Nephron progenitor cell (in vitro differentiated cells): ENCODE data around the gene ZNF467.

Experiments
- DNase-seq: peaks from one replicate; pipeline ENCODE4 v3.0.0; 2021
- H3K27ac Mint-ChIP-seq: 2 replicates; pipeline ENCODE4 v1.8.0; 2021; ENCODE audit warnings: mild to moderate bottlenecking, moderate library complexity, mixed read lengths
- H3K27me3 Mint-ChIP-seq: 2 replicates; pipeline ENCODE4 v1.8.0; 2021; ENCODE audit warnings: mild to moderate bottlenecking, low read depth, mixed read lengths; ENCODE audit not compliant: poor library complexity
- H3K36me3 Mint-ChIP-seq: 2 replicates; pipeline ENCODE4 v1.8.0; 2021; ENCODE audit warnings: low read depth, mixed read lengths
- H3K4me1 Mint-ChIP-seq: 2 replicates; pipeline ENCODE4 v1.8.0; 2021; ENCODE audit warnings: mixed read lengths
- H3K4me3 Mint-ChIP-seq: 2 replicates; pipeline ENCODE4 v1.8.0; 2021; ENCODE audit warnings: mild to moderate bottlenecking, moderate library complexity, mixed read lengths
- H3K9me3 Mint-ChIP-seq: 2 replicates; pipeline ENCODE4 v1.8.0; 2021; ENCODE audit warnings: mild to moderate bottlenecking, moderate library complexity, mixed read lengths
- TF ChIP-seq, protein P1 (sequence below): fragments of 200-600 bp; sonication (generic); IDR thresholded peaks from 2 replicates; pipeline ENCODE4 v1.5.0; 2021; ENCODE audit warnings: antibody characterized with exemption

Gene ZNF467

GRCh38 chr7:149771720-149772240 lies 1.6 kb downstream of the ZNF467 start:
- peaks cover 50% of the 10 kb centered on the region for H3K4me1 Mint-ChIP-seq
- H3K36me3 Mint-ChIP-seq, result peaks cover 37% of the 10 kb centered on the region
- H3K9me3 Mint-ChIP-seq, result peaks cover 9% of the 10 kb centered on the region
- H3K27ac Mint-ChIP-seq, result peak overlapping the region; percentile 61
- H3K27me3 Mint-ChIP-seq, result peaks cover 50% of the 10 kb centered on the region
- H3K4me3 Mint-ChIP-seq, result peak overlapping the region; percentile 80
- peak; percentile 95 for DNase-seq
- TF ChIP-seq, protein P1, sequence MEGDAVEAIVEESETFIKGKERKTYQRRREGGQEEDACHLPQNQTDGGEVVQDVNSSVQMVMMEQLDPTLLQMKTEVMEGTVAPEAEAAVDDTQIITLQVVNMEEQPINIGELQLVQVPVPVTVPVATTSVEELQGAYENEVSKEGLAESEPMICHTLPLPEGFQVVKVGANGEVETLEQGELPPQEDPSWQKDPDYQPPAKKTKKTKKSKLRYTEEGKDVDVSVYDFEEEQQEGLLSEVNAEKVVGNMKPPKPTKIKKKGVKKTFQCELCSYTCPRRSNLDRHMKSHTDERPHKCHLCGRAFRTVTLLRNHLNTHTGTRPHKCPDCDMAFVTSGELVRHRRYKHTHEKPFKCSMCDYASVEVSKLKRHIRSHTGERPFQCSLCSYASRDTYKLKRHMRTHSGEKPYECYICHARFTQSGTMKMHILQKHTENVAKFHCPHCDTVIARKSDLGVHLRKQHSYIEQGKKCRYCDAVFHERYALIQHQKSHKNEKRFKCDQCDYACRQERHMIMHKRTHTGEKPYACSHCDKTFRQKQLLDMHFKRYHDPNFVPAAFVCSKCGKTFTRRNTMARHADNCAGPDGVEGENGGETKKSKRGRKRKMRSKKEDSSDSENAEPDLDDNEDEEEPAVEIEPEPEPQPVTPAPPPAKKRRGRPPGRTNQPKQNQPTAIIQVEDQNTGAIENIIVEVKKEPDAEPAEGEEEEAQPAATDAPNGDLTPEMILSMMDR, result no peak

- Mint-ChIP-seq H3K27ac (no peak overlapping the region), H3K36me3 (peaks cover 45% of the 10 kb centered on the region), H3K27me3 (peaks cover 54% of the 10 kb centered on the region), H3K9me3 (peaks cover 9% of the 10 kb centered on the region), H3K4me3 (peak overlapping the region; percentile 68), H3K4me1 (peaks cover 51% of the 10 kb centered on the region)
- TF ChIP-seq, protein P1, result no peak
- DNase-seq, result no peak
These were observed 2.4 kb downstream of the ZNF467 start for GRCh38 chr7:149770728-149771636.

DNA sequence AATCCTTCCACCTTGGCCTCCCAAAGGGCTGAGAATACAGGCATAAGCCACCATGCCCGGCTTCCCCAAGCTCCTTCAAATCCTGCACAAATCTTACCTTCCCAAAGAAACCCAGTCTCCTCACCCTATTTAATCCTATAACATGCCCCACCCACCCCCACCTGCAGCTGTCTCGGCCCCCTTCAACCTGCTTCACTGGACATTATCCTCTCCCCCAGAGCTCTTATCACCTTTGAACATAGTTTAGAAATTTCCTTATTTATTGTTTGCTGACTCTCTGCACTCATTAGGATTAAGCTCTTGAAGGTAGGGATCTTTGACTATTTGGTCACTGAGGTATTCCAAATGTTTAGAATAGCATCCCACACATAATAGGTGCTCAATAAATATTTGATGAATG lies 3.5 kb downstream of the ZNF467 start:
- H3K27ac Mint-ChIP-seq, result no peak overlapping the region
- peaks cover 60% of the 10 kb centered on the region for H3K27me3 Mint-ChIP-seq
- TF ChIP-seq, protein P1, result no peak
- DNase-seq, result no peak
- no peak overlapping the region for H3K4me3 Mint-ChIP-seq
- H3K9me3 Mint-ChIP-seq, result peaks cover 9% of the 10 kb centered on the region
- H3K4me1 Mint-ChIP-seq, result peaks cover 49% of the 10 kb centered on the region
- peaks cover 45% of the 10 kb centered on the region for H3K36me3 Mint-ChIP-seq

GRCh38 chr7:149768931-149769330 lies 4.5 kb downstream of the ZNF467 start:
- peaks cover 45% of the 10 kb centered on the region for H3K36me3 Mint-ChIP-seq
- TF ChIP-seq, protein P1, result no peak
- no peak overlapping the region for H3K4me3 Mint-ChIP-seq
- H3K27me3 Mint-ChIP-seq, result peaks cover 68% of the 10 kb centered on the region
- peaks cover 9% of the 10 kb centered on the region for H3K9me3 Mint-ChIP-seq
- no peak overlapping the region for H3K27ac Mint-ChIP-seq
- peaks cover 45% of the 10 kb centered on the region for H3K4me1 Mint-ChIP-seq
- no peak for DNase-seq

DNA sequence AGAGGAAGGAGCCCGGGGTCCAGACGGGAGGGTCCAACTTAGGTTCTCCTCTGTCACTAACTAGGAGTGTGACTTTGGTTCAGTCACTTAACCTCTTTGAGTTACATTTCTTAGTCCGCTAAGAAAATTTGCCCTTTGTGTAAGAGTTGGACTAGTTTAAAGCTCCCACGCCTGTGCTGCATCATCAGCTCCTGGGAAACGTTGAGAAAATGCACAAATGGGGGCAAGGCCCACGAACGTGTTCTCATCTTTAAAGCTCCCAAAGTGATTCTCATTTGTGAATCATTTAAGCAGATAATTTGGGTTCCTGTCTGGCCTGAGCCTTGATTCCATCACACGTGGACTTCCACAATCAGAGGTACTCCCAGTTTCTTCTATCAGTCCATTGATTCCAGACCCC lies 6.3 kb downstream of the ZNF467 start:
- peaks cover 9% of the 10 kb centered on the region for H3K9me3 Mint-ChIP-seq
- no peak overlapping the region for H3K27ac Mint-ChIP-seq
- DNase-seq, result no peak
- H3K36me3 Mint-ChIP-seq, result peaks cover 45% of the 10 kb centered on the region
- TF ChIP-seq, protein P1, result no peak
- H3K4me3 Mint-ChIP-seq, result no peak overlapping the region
- peaks cover 60% of the 10 kb centered on the region for H3K4me1 Mint-ChIP-seq
- peaks cover 87% of the 10 kb centered on the region for H3K27me3 Mint-ChIP-seq
